K562 (cell line): ENCODE results near the gene STX3. TPM values are rescaled to one million over a fixed set of nuclear protein-coding genes. Genes with fewer than 3 reads are reported as not detected.
A peak's percentile ranks its signal among the peaks of the same experiment; 100 is the strongest.

Experiments
- ATF3 ChIP-seq, 2 experiments: fragments of 450-650 bp in 1 of 2; sonication (generic) in 1 of 2; formaldehyde crosslinking in 1 of 2; IDR thresholded peaks in 1 of 2; conservative IDR thresholded peaks in 1 of 2; 2 replicates each; pipeline versions ENCODE4 v1.6.1 to v1.8.1; 2016 to 2023; ENCODE audit warnings: mild to moderate bottlenecking in 2 of 2, moderate library complexity in 2 of 2, inconsistent platforms in 1 of 2, missing genetic modification reagents in 1 of 2
- C11orf30 ChIP-seq: fragments of 450-650 bp; IDR thresholded peaks from 2 replicates; pipeline ENCODE4 v1.6.1; 2016; ENCODE audit warnings: low read depth, mild to moderate bottlenecking
- CCAR2 ChIP-seq: fragments of 200-400 bp; formaldehyde crosslinking; IDR thresholded peaks from 2 replicates; pipeline ENCODE4 v1.6.1; 2017; ENCODE audit warnings: mild to moderate bottlenecking, low read depth, low read length
- CTBP1 ChIP-seq: fragments of 450-650 bp; IDR thresholded peaks from 2 replicates; pipeline ENCODE4 v1.6.1; 2016; ENCODE audit warnings: borderline replicate concordance
- EZH2 ChIP-seq: IDR thresholded peaks from 2 replicates; pipeline ENCODE4 v1.6.1; 2012; ENCODE audit warnings: low read depth, mild to moderate bottlenecking, inconsistent platforms, low read length, borderline replicate concordance
- HDAC1 ChIP-seq, 2 experiments: fragments of 450-650 bp; IDR thresholded peaks; 2 replicates each; pipeline ENCODE4 v1.6.1; 2016 to 2017; ENCODE audit warnings: inconsistent platforms in 1 of 2, mild to moderate bottlenecking in 1 of 2, moderate library complexity in 1 of 2
- MAFK ChIP-seq: IDR thresholded peaks from 2 replicates; pipeline ENCODE4 v1.6.1; 2011; ENCODE audit warnings: low read length, improper control_type of control experiment
- MEIS2 ChIP-seq: fragments of 450-650 bp; IDR thresholded peaks from 2 replicates; pipeline ENCODE4 v1.6.1; 2014; ENCODE audit warnings: mild to moderate bottlenecking; ENCODE audit not compliant: partially characterized antibody
- MTF1 ChIP-seq: fragments of 250-450 bp; sonication (Bioruptor Pico); IDR thresholded peaks from 2 replicates; pipeline ENCODE4 v1.9.0; 2021; ENCODE audit warnings: moderate library complexity, mild to moderate bottlenecking, inconsistent platforms, borderline replicate concordance
- NFE2L1 ChIP-seq: fragments of 450-650 bp; IDR thresholded peaks from 2 replicates; pipeline ENCODE4 v1.6.1; 2016; ENCODE audit warnings: missing genetic modification characterization, low read depth, mild to moderate bottlenecking, missing compliant biosample characterization, moderate library complexity, borderline replicate concordance
- RCOR1 ChIP-seq, 2 experiments: IDR thresholded peaks; 2 replicates each; pipeline ENCODE4 v1.6.1; 2012; ENCODE audit warnings: low read depth in 2 of 2, low read length in 2 of 2, borderline replicate concordance in 1 of 2, improper control_type of control experiment in 1 of 2
- RERE ChIP-seq: sonication (generic); formaldehyde crosslinking; IDR thresholded peaks from 2 replicates; pipeline ENCODE4 v1.8.0; 2023; ENCODE audit warnings: missing genetic modification reagents, mild to moderate bottlenecking, borderline replicate concordance
- SETDB1 ChIP-seq: IDR thresholded peaks from one replicate; pipeline ENCODE4 v1.6.1; 2012; ENCODE audit warnings: low read length, control low read depth, inconsistent platforms
- TRIM24 ChIP-seq, 2 experiments: fragments of 450-650 bp; IDR thresholded peaks; 2 replicates each; pipeline ENCODE4 v1.6.1; 2016
- ZNF316 ChIP-seq: fragments of 450-650 bp; IDR thresholded peaks from 2 replicates; pipeline ENCODE4 v1.6.1; 2016
- polyA plus RNA-seq, 8 experiments: library from polyadenylated mRNA; depleted of rRNA in 4 of 8; stranded (reverse) in 5 of 8; unstranded in 3 of 8; fragments of >200 nt; fragmentation: Nextera tagmentation in 2 of 8; fragmentation: Illumina TruSeq in 1 of 8; extraction: Ambion mirVana in 2 of 8; extraction: Trizol in 1 of 8; gene quantifications; 2 replicates each; pipeline versions ENCODE4 v1.2.1 to v1.2.3, GENCODE V29; 2011 to 2014; ENCODE audit warnings: inconsistent platforms in 1 of 8, missing spikeins in 1 of 8
- total RNA-seq, 7 experiments: library from RNA; depleted of rRNA in 6 of 7; stranded (reverse); fragments of >200 nt in 6 of 7; fragmentation: Illumina TruSeq in 2 of 7; extraction: Trizol in 2 of 7; gene quantifications; 2 replicates each; pipeline versions ENCODE4 v1.2.1 to v1.2.3, GENCODE V29; 2011 to 2021; ENCODE audit warnings: low replicate concordance in 1 of 7
- TF ChIP-seq, protein P1 (sequence below): sonication (generic); formaldehyde crosslinking; IDR thresholded peaks from 2 replicates; pipeline ENCODE4 v1.4.0; 2020; ENCODE audit warnings: mild to moderate bottlenecking, missing genetic modification reagents
- TF ChIP-seq, protein P2 (sequence below): fragments of 250-450 bp; sonication (Bioruptor Pico); IDR thresholded peaks from 2 replicates; pipeline ENCODE4 v1.4.0; 2020; ENCODE audit warnings: mild to moderate bottlenecking, moderate library complexity

The STX3 gene
- total and polyA plus RNA-seq, 9 of the 15 experiments (the other 6 are each of a cell fraction or from before 2014, with no cell fraction given) = 12.0 to 91.6 (median 48.7) TPM

DNA sequence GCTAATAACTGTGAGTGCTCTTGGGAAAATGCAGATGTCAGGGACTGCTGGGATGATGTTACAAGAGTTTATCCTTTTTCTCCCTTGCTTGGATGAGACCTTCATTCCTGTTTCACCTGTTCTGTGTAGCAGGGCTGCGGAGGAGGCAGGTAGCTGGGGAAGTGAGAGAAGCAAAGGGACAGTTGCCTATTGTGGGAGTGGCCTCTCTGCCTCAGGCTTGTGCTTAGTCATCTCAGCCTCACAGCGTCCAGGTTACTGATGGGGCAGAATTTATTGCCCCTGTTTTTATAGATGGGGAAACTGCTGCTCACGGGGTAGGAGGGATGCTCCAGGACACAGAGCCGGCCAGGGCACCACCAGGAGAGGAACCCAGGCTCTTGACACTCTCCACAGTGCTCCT, 1.7 kb downstream of the STX3 start (continued):
- TF ChIP-seq CCAR2 (no peak), MTF1 (CRISPR knock-in tag) (no peak), EZH2 (no peak), HDAC1 (IDR thresholded peaks at IDR 0.05) (no peak), ATF3 (IDR thresholded peaks at IDR 0.05) (peak; percentile 22; the same call in 1 of the 2 replicates), ATF3 (CRISPR knock-in tag; conservative IDR thresholded peaks at IDR 0.05) (no peak), CTBP1 (peak; percentile 87), MEIS2 (peak; percentile 88), TRIM24 (IDR thresholded peaks at IDR 0.05) (no peak), SETDB1 (no peak), C11orf30 (peak; percentile 93), MAFK (peak; percentile 79), NFE2L1 (0 out of 2 replicates have a peak, but pooled peaks have one; percentile 36), RERE (CRISPR knock-in tag) (no peak), RCOR1 (IDR thresholded peaks at IDR 0.05; ENCODE audit: borderline replicate concordance in 1 of 2, low read depth in 2 of 2, low read length in 2 of 2) (peak in 1 of 2 experiments; percentile 86; a peak in 3 of 4 replicates), ZNF316 (peak; percentile 96)
- TF ChIP-seq, protein P1, sequence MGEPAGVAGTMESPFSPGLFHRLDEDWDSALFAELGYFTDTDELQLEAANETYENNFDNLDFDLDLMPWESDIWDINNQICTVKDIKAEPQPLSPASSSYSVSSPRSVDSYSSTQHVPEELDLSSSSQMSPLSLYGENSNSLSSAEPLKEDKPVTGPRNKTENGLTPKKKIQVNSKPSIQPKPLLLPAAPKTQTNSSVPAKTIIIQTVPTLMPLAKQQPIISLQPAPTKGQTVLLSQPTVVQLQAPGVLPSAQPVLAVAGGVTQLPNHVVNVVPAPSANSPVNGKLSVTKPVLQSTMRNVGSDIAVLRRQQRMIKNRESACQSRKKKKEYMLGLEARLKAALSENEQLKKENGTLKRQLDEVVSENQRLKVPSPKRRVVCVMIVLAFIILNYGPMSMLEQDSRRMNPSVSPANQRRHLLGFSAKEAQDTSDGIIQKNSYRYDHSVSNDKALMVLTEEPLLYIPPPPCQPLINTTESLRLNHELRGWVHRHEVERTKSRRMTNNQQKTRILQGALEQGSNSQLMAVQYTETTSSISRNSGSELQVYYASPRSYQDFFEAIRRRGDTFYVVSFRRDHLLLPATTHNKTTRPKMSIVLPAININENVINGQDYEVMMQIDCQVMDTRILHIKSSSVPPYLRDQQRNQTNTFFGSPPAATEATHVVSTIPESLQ (CRISPR knock-in tag) = no peak
- TF ChIP-seq, protein P2, sequence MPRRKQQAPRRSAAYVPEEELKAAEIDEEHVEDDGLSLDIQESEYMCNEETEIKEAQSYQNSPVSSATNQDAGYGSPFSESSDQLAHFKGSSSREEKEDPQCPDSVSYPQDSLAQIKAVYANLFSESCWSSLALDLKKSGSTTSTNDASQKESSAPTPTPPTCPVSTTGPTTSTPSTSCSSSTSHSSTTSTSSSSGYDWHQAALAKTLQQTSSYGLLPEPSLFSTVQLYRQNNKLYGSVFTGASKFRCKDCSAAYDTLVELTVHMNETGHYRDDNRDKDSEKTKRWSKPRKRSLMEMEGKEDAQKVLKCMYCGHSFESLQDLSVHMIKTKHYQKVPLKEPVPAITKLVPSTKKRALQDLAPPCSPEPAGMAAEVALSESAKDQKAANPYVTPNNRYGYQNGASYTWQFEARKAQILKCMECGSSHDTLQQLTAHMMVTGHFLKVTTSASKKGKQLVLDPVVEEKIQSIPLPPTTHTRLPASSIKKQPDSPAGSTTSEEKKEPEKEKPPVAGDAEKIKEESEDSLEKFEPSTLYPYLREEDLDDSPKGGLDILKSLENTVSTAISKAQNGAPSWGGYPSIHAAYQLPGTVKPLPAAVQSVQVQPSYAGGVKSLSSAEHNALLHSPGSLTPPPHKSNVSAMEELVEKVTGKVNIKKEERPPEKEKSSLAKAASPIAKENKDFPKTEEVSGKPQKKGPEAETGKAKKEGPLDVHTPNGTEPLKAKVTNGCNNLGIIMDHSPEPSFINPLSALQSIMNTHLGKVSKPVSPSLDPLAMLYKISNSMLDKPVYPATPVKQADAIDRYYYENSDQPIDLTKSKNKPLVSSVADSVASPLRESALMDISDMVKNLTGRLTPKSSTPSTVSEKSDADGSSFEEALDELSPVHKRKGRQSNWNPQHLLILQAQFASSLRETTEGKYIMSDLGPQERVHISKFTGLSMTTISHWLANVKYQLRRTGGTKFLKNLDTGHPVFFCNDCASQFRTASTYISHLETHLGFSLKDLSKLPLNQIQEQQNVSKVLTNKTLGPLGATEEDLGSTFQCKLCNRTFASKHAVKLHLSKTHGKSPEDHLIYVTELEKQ (CRISPR knock-in tag) = no peak
